A549 (cell line): Measurements from ENCODE around the gene FAM107B.

Source experiments
- CEBPB ChIP-seq, 2 experiments: fragments of >200 bp in 1 of 2; sonication (Bioruptor Twin) in 1 of 2; formaldehyde crosslinking in 1 of 2; IDR thresholded peaks; 2 replicates each; pipeline ENCODE4 v1.6.1; 2012 to 2016
- CHD2 ChIP-seq: fragments of 150-350 bp; IDR thresholded peaks from 2 replicates; pipeline ENCODE4 v1.6.1; 2014; ENCODE audit warnings: low read length; ENCODE audit not compliant: partially characterized antibody
- EP300 ChIP-seq, 2 experiments: fragments of >200 bp; sonication (Bioruptor Twin); formaldehyde crosslinking; IDR thresholded peaks; 2 replicates in 1 of 2; 3 replicates in 1 of 2; pipeline ENCODE4 v1.6.1; 2016 to 2017
- JUN ChIP-seq, 2 experiments: fragments of >200 bp; sonication (Bioruptor Twin); formaldehyde crosslinking; IDR thresholded peaks; 2 replicates in 1 of 2; 3 replicates in 1 of 2; pipeline ENCODE4 v1.6.1; 2016 to 2017
- MYC ChIP-seq: IDR thresholded peaks from 2 replicates; pipeline ENCODE4 v1.6.1; 2012; ENCODE audit warnings: mild to moderate bottlenecking, inconsistent platforms, low read length, improper control_type of control experiment, borderline replicate concordance
- NR3C1 ChIP-seq: fragments of >200 bp; sonication (Bioruptor Twin); formaldehyde crosslinking; IDR thresholded peaks from 3 replicates; pipeline ENCODE4 v1.6.1; 2017
- POLR2A ChIP-seq: IDR thresholded peaks from 2 replicates; pipeline ENCODE4 v1.6.1; 2012; ENCODE audit warnings: mild to moderate bottlenecking, low read length
- ZFP36 ChIP-seq: fragments of 450-650 bp; IDR thresholded peaks from 2 replicates; pipeline ENCODE4 v1.6.1; 2014; ENCODE audit warnings: borderline replicate concordance; ENCODE audit not compliant: partially characterized antibody
- ZSCAN20 ChIP-seq: fragments of 250-450 bp; sonication (Bioruptor Pico); IDR thresholded peaks from 2 replicates; pipeline ENCODE4 v1.8.0; 2022; ENCODE audit warnings: mild to moderate bottlenecking, moderate library complexity
- TF ChIP-seq, protein P1 (sequence below): fragments of 450-650 bp; IDR thresholded peaks from 2 replicates; pipeline ENCODE4 v1.6.1; 2014; ENCODE audit warnings: antibody characterized with exemption
- TF ChIP-seq, protein P2 (sequence below): fragments of >200 bp; sonication (Bioruptor Twin); formaldehyde crosslinking; IDR thresholded peaks from 3 replicates; pipeline ENCODE4 v1.5.1; 2016
- TF ChIP-seq, protein P3 (sequence below): fragments of >200 bp; sonication (Bioruptor Twin); formaldehyde crosslinking; IDR thresholded peaks from 3 replicates; pipeline ENCODE4 v1.6.1; 2016

DNA sequence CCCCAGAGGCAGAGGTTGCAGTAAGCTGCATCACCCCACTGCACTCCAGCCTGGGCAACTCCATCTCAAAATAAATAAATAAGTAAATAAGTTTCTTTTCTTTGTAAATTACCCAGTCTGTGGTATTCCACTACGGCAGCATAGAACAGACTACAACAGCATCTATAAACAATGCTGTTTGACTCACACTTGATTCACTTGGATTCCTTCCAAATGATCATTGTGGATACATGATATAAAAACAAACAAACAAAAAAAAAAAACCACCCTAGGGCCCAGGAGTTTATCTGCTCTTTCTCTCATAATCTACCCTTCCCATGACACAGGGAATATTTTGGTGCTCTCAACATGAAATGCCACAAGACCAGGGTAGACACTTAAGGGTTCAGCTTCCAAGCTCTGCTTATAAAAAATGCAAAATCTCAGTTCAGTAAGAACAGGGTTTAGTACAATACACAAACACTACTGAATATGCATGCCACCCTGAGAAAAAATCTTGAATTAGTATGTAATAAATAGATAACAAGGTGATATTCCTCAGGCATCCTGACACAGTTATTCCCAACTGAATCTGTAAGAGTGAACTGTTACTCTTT, 200.9 kb downstream of the FAM107B start:
- TF ChIP-seq, protein P1, sequence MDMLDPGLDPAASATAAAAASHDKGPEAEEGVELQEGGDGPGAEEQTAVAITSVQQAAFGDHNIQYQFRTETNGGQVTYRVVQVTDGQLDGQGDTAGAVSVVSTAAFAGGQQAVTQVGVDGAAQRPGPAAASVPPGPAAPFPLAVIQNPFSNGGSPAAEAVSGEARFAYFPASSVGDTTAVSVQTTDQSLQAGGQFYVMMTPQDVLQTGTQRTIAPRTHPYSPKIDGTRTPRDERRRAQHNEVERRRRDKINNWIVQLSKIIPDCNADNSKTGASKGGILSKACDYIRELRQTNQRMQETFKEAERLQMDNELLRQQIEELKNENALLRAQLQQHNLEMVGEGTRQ: no peak
- TF ChIP-seq CHD2 (no peak), JUN (IDR thresholded peaks at IDR 0.05) (no peak; a peak in 1 of 5 replicates), ZSCAN20 (CRISPR knock-in tag) (no peak), POLR2A (no peak), ZFP36 (no peak), MYC (no peak), NR3C1 (no peak), CEBPB (IDR thresholded peaks at IDR 0.05) (peak in 1 of 2 experiments; percentile 22; a peak in 1 of 4 replicates), EP300 (IDR thresholded peaks at IDR 0.05) (no peak; a peak in 1 of 5 replicates)
- TF ChIP-seq, protein P2, sequence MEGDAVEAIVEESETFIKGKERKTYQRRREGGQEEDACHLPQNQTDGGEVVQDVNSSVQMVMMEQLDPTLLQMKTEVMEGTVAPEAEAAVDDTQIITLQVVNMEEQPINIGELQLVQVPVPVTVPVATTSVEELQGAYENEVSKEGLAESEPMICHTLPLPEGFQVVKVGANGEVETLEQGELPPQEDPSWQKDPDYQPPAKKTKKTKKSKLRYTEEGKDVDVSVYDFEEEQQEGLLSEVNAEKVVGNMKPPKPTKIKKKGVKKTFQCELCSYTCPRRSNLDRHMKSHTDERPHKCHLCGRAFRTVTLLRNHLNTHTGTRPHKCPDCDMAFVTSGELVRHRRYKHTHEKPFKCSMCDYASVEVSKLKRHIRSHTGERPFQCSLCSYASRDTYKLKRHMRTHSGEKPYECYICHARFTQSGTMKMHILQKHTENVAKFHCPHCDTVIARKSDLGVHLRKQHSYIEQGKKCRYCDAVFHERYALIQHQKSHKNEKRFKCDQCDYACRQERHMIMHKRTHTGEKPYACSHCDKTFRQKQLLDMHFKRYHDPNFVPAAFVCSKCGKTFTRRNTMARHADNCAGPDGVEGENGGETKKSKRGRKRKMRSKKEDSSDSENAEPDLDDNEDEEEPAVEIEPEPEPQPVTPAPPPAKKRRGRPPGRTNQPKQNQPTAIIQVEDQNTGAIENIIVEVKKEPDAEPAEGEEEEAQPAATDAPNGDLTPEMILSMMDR: no peak
- TF ChIP-seq, protein P3, sequence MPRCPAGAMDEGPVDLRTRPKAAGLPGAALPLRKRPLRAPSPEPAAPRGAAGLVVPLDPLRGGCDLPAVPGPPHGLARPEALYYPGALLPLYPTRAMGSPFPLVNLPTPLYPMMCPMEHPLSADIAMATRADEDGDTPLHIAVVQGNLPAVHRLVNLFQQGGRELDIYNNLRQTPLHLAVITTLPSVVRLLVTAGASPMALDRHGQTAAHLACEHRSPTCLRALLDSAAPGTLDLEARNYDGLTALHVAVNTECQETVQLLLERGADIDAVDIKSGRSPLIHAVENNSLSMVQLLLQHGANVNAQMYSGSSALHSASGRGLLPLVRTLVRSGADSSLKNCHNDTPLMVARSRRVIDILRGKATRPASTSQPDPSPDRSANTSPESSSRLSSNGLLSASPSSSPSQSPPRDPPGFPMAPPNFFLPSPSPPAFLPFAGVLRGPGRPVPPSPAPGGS: 0 out of 3 replicates have a peak, but pooled peaks have one; percentile 18
